Neural cell (in vitro differentiated cells): ENCODE measurements around the gene LOXHD1. TPM values are rescaled to one million over a fixed set of nuclear protein-coding genes. Genes with fewer than 3 reads are reported as not detected.

Experiments
- H2AFZ ChIP-seq: fragments of 200-600, 300-800 bp; sonication (generic), shearing (Covaris generic); 2 replicates; pipeline ENCODE4 v1.6.0; 2014; ENCODE audit warnings: low read depth, mild to moderate bottlenecking, antibody characterized with exemption, low read length, moderate library complexity
- H3F3A ChIP-seq: fragments of 200-600 bp; shearing (Covaris generic); 2 replicates; pipeline ENCODE4 v1.6.1; 2016; ENCODE audit warnings: mild to moderate bottlenecking, moderate library complexity, mixed read lengths, antibody characterized with exemption, low read length; ENCODE audit not compliant: insufficient read depth, poor library complexity, severe bottlenecking
- H3K27ac ChIP-seq: fragments of 200-600, 300-800 bp; sonication (generic), shearing (Covaris generic); 2 replicates; pipeline ENCODE4 v1.5.1; 2014; ENCODE audit warnings: mild to moderate bottlenecking, low read length, moderate library complexity
- H3K27me3 ChIP-seq: fragments of 300-800, 200-600 bp; sonication (generic), shearing (Covaris generic); 2 replicates; pipeline ENCODE4 v1.6.0; 2014; ENCODE audit warnings: mild to moderate bottlenecking, low read depth, low read length, moderate library complexity; ENCODE audit not compliant: insufficient read depth
- H3K36me3 ChIP-seq: fragments of 300-800, 200-600 bp; sonication (generic), shearing (Covaris generic); 2 replicates; pipeline ENCODE4 v1.5.1; 2014; ENCODE audit warnings: mild to moderate bottlenecking, antibody characterized with exemption, low read length, moderate library complexity; ENCODE audit not compliant: insufficient read depth
- H3K4me2 ChIP-seq: fragments of 300-800, 200-600 bp; sonication (generic), shearing (Covaris generic); 2 replicates; pipeline ENCODE4 v1.6.0; 2014; ENCODE audit warnings: mild to moderate bottlenecking, low read length
- H3K4me3 ChIP-seq: fragments of 300-800, 200-600 bp; sonication (generic), shearing (Covaris generic); 2 replicates; pipeline ENCODE4 v1.5.1; 2014; ENCODE audit warnings: mild to moderate bottlenecking, low read length, moderate library complexity
- H3K79me2 ChIP-seq: fragments of 200-600 bp; shearing (Covaris generic); replicated peaks from 2 replicates; pipeline ENCODE4 v1.6.0; 2014; ENCODE audit warnings: mild to moderate bottlenecking, low read length, moderate library complexity; ENCODE audit not compliant: insufficient read depth
- H3K9ac ChIP-seq: fragments of 300-800, 200-600 bp; sonication (generic), shearing (Covaris generic); 2 replicates; pipeline ENCODE4 v1.6.1; 2016; ENCODE audit warnings: mild to moderate bottlenecking, low read length, mixed read lengths
- H3K9me2 ChIP-seq: fragments of 200-600 bp; shearing (Covaris generic); 2 replicates; pipeline ENCODE4 v1.6.1; 2016; ENCODE audit warnings: mild to moderate bottlenecking, low read length, mixed read lengths; ENCODE audit not compliant: insufficient read depth
- H3K9me3 ChIP-seq: fragments of 200-600, 300-800 bp; sonication (generic), shearing (Covaris generic); 2 replicates; pipeline ENCODE4 v1.6.1; 2016; ENCODE audit warnings: mild to moderate bottlenecking, mixed run types, low read length, moderate library complexity, mixed read lengths
- H4K20me1 ChIP-seq: fragments of 200-600 bp; shearing (Covaris generic); 2 replicates; pipeline ENCODE4 v1.6.1; 2016; ENCODE audit warnings: mild to moderate bottlenecking, mixed run types; ENCODE audit not compliant: insufficient read depth
- CTCF ChIP-seq: fragments of 450-650 bp; IDR thresholded peaks from 2 replicates; pipeline ENCODE4 v1.5.1; 2014; ENCODE audit warnings: antibody characterized with exemption, mild to moderate bottlenecking, moderate library complexity; ENCODE audit not compliant: poor library complexity, severe bottlenecking
- EP300 ChIP-seq: fragments of 450-650 bp; conservative IDR thresholded peaks from 2 replicates; pipeline ENCODE4 v1.6.1; 2014; ENCODE audit warnings: antibody characterized with exemption, mild to moderate bottlenecking, moderate library complexity; ENCODE audit not compliant: poor library complexity, severe bottlenecking
- EZH2 ChIP-seq: fragments of 200-600, 300-800 bp; shearing (Covaris generic), sonication (generic); IDR thresholded peaks from 2 replicates; pipeline ENCODE4 v1.6.1; 2014; ENCODE audit warnings: antibody characterized with exemption, low read length, borderline replicate concordance, mild to moderate bottlenecking; ENCODE audit not compliant: insufficient read depth, poor library complexity, severe bottlenecking
- MXI1 ChIP-seq: fragments of 450-650 bp; conservative IDR thresholded peaks from 2 replicates; pipeline ENCODE4 v1.6.1; 2014; ENCODE audit warnings: antibody characterized with exemption, mild to moderate bottlenecking; ENCODE audit not compliant: poor library complexity, severe bottlenecking
- POLR2AphosphoS5 ChIP-seq: IDR thresholded peaks from 2 replicates; pipeline ENCODE4 v1.6.1; 2012
- RAD21 ChIP-seq: fragments of 450-650 bp; conservative IDR thresholded peaks from 2 replicates; pipeline ENCODE4 v1.6.1; 2014; ENCODE audit warnings: antibody characterized with exemption, mild to moderate bottlenecking, moderate library complexity
- REST ChIP-seq: IDR thresholded peaks from 2 replicates; pipeline ENCODE4 v1.6.1; 2012; ENCODE audit warnings: borderline replicate concordance
- SMC3 ChIP-seq: fragments of 450-650 bp; conservative IDR thresholded peaks from 2 replicates; pipeline ENCODE4 v1.6.1; 2014; ENCODE audit warnings: antibody characterized with exemption, mild to moderate bottlenecking, moderate library complexity; ENCODE audit not compliant: poor library complexity
- TAF1 ChIP-seq: IDR thresholded peaks from 2 replicates; pipeline ENCODE4 v1.6.1; 2012; ENCODE audit warnings: low read depth
- polyA plus RNA-seq: library from polyadenylated mRNA; depleted of rRNA; stranded (reverse); fragments of >200 nt; gene quantifications from 2 replicates; pipeline ENCODE4 v1.2.3, GENCODE V29; 2014

The LOXHD1 gene
- polyA plus RNA-seq, 1 donor from 2014 or later = not detected

DNA sequence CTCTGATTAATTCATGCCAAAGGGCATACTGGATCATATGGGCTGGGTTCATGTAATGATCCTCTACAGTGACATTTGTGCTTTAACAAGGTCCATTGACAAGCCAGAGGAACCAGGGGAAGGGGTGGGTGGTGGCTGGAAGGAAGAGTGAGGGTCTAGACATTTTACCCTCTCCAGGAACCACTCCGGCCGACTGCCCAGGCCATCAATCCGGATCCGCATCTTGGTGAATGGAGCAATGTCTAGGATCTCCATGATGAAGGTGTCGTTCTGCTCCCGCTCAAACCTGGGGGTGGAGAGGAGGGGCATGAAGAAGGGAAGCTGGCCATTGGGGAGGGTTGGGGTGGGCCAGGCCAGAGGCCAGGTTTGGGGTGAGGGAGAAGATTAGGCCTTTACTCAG lies 147.5 kb downstream of the LOXHD1 start:
- H3K9me3 ChIP-seq = no peaks in the 10 kb centered on the region
- H3K9ac ChIP-seq = no peak overlapping the region

DNA sequence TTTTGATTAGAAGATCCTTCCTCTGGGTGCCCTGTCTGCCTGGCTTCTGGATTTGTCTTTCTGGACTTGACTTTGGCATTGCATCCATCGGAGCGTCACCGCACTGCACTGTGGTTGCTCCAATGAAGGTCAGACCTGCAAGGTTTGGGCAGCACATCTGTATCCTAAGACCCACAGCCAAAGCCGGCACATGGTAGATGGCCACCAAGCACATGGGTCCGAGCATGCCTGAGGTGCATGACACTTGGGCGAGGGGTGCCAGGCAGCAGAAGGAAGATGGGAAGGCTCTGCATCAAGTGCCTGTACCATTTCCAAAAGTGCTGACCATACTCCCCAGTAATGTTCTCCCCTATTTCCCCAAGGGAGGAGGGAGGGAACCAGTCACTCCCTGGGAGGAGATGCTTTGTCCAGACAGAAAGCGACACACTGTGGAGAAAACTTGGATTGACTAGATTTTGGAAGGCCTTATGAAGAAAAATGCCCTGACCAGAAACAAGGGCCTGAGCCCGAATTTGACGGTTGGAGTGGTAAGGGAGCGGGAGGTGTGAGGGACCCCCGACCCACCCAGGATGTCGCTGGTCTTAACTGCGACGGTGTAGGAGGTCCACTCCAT lies 149.9 kb downstream of the LOXHD1 start:
- Histone ChIP-seq H3K27ac (no peak overlapping the region), H3K4me3 (no peak overlapping the region), H3K9ac (no peak overlapping the region), H3K27me3 (peaks cover 13% of the 10 kb centered on the region), H4K20me1 (no peaks in the 10 kb centered on the region), H2AFZ (no peak overlapping the region), H3K9me3 (no peaks in the 10 kb centered on the region), H3K4me2 (no peak overlapping the region), H3K79me2 (no peaks in the 10 kb centered on the region), H3K36me3 (no peaks in the 10 kb centered on the region), H3K9me2 (no peaks in the 10 kb centered on the region), H3F3A (no peaks in the 10 kb centered on the region)
- TF ChIP-seq RAD21 = no peak
- TF ChIP-seq EZH2 = no peak
- no peak for TF ChIP-seq REST
- no peak for TF ChIP-seq MXI1
- TF ChIP-seq CTCF = no peak

More for the DNA sequence above, 147.5 kb downstream of the LOXHD1 start:
- H3K36me3 ChIP-seq = no peaks in the 10 kb centered on the region
- H2AFZ ChIP-seq = no peak overlapping the region
- H3K9me2 ChIP-seq = no peaks in the 10 kb centered on the region
- H4K20me1 ChIP-seq = no peaks in the 10 kb centered on the region
- H3K4me2 ChIP-seq = no peak overlapping the region
- no peaks in the 10 kb centered on the region for H3K79me2 ChIP-seq
- no peak overlapping the region for H3K4me3 ChIP-seq
- no peak overlapping the region for H3K27ac ChIP-seq
- no peaks in the 10 kb centered on the region for H3K27me3 ChIP-seq
- no peaks in the 10 kb centered on the region for H3F3A ChIP-seq
- TF ChIP-seq MXI1 (no peak), TAF1 (no peak), EZH2 (no peak), REST (no peak), SMC3 (no peak), RAD21 (no peak), POLR2AphosphoS5 (no peak), EP300 (no peak), CTCF (no peak)
